HG02973 (cell line): ENCODE results near the gene POU3F1.

Experiments used
- ATAC-seq: cut with Tn5 transposase; IDR thresholded peaks from one replicate; pipeline ENCODE4 v1.9.1; 2021; ENCODE audit warnings: moderate library complexity; ENCODE audit not compliant: unreplicated experiment

The POU3F1 gene

DNA sequence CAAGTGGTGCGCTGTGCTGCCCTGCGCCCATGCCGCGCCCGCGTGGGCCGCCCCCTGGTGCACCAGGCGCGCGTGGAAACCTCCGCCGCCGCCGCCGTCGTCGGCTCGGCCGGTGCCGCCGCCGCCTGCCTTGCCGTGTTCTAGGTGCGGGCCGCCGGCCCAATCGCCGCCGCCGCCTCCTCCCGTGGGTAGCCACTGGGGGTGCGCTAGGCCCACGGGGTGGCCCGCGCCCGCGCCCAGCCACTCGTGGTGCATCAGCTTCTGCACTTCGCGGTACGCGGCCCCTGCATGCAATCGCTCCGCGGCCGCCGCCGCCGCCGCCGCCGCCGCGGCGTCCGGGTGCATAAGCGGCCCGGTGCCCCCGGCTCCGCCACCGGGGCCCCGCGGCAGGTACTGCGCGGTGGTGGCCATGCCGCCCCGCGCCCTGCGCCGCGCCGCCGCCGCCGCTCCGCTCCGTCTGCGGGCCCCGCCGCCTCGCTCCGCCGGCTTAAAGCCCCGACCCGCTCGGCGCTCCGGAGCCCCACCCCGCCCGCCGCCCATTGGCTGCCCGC, at the start of gene POU3F1:
POU3F1 (minus strand) TSS at position 461 of the 551 bp plus-strand sequence; CDS start at position 411, 50 bp downstream.
- ATAC-seq = no peak

DNA sequence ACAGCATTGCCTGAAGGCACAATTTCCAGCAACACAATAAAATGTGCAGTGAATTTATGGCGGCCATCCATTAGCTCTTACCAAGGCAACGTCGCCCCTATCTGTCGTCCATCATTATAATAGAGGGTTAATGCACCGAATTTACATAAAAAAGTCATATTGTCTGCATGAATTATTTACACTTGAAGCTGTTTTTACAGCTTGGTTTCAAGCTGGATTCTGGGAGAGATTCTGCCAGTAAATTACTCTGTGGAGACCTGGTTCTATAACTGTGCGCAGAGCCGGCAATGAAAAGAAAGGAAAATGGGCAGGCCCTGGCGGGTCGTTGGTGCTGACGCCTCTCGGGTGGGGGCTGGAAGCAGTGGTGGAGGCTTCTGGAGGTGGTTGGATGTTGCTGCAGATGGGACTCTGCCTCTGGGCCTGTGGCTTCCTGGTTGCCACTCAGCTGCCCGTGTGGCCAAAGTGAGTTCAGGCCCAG, 48.9 kb upstream of the POU3F1 start:
- no peak for ATAC-seq

DNA sequence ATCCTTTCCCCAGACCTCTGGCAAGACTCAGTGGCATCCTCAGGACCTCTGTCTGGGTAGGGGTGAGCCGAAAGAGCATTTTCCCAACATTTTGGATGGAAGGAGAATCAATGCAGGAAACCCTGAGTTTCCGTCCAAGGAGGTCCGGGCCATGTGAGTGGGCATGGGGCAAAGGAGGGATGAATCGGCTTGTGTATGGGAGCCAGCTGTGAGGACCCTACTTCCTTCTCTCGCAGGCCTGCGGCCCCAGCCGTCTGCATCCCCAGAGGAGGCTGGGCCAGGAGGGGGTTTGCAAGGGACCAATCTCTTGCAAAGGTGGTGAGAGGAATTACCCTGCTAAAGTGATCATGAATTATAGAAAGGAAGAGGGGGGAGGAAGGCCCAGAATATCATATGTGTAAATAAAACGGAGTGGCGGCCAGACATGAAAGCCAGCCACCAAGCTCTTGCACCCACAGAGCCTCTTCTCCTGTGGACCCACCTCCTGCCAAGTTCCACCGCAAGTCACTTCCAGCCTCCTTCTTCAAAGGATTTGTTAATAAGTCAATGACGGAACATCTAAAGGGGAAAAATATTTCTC, 48.2 kb upstream of the POU3F1 start:
- ATAC-seq = no peak

DNA sequence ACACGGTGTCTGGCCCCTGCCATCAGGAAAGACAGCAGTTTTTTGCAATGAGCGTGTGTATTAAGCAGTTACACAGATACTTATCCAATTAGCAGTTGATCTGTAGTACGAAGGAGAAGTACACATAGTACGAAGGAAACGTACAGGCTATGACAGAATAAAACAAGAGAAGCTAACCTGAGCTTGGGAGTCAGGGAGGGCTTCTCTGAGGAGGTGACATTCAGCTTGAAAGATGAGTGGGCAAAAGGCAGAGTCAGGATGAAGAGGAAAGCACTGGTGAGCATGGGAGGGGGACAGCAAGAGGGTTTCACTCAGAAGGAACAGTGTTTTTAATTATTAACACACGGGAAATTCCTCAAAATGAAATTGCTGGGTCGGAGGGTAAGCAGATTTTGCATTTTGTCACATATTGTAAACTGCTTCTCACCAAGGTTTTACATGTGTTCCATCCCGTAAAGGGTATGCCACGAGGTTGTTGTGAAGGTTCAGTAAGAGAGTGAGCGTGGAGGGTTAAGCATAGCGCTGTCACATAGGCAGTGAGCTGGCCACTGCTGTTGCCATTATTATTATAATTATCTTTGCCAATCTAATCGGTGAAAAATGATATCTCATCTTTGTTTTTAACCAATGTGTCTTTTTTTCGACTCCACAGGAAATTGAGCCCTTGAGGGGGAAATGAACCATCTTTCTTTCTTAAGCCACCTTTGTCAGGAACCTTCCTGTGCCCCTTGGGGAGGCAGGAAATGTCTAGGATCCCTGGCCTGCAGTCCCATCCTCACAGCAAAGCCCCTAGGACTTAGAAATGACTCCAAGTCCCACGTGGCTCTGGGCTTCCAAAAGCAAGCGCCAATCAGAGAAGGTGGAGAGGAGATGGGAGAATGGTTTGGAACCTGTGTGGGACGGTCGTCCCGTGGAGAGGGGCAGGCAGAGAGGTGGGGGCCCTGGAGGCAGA, 47.3 kb upstream of the POU3F1 start:
- no peak for ATAC-seq

DNA sequence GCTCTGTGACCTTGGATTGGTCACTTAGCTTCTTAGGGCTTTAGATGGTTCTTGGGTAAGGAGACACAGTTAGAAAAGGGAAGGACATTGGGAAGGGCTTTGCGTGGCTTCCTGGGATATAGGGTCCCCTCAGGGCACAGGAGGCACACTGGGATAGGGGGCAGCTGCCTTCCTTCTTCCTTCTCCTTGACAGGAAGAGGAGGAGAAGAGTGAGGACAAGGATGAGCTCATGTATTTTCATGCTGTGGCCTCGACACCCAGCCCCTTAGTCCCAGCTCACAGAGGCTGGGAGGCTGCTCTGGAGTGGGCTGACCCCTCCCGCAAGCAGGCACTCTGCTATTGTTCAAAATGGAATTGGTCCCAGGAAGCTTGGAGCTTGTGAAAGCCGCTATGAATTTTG, 45.7 kb upstream of the POU3F1 start:
- no peak for ATAC-seq

DNA sequence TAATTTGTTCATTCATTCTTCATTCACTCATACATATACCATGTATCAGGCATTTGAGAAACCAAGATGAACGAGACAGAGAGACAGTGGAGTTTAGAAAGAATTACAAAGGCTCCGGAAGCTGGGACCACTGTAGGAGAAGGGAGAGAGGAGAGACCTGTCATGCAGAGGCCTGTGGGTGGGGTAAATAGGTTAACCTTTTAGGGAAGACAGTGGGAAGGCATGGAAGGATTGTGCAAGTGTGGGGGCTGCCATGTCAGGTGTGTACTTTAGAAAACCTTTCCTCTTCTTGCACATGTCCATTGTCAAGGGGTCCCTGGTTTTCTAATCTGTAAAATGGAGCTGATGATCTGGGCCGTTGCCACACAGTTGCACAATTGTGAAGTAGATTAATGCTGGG, 44.2 kb upstream of the POU3F1 start:
- no peak for ATAC-seq

DNA sequence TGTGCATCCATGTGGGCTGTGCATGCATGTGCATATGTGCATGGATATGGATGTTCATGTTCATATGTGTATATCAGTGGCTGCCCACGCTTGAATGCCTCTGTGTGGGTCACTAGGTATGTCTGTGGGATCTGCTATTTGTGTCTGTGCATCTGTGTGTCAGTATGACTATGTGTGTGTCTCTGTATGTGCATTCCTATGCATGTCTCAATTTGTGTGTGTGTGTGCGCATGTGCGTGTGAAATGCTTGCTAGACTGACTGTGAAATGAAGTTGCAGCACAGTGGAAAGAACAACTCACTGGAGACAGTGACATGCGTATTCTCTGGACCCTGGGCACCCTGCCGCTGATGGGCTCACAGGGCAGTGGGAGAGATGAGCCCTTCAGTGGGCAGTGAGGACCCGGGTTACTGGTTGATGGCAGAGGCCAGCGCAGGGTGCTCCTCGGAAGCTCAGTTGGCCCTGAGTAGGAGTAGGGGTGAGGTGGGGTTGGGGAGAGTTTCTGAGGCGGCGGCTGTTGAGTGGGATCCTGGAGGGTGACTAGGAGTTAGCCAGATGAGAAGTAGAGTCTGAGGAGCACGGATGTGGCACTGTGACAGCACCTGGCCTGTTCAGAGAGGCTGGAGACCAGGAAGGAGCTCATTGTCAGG, 43.2 kb upstream of the POU3F1 start:
- no peak for ATAC-seq

DNA sequence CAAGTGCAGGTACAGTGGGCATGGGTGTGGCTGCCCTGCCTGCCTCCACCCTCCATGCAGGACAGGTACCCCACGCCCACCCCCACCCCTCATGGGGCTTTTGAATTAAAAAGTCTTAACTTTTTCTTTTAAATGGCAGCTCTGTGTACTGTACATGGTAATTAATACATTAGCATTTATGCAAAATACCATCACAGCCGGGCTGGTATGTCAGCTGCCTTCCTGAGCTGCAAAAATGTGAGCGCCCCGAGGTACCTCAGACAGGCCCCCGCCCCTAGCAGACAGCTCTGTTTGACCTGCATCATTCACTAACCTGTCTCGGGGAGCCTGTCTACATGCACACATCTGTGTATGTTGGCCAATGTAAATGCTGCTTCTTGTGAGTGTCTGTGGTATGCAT, 42.2 kb upstream of the POU3F1 start:
- ATAC-seq = no peak

DNA sequence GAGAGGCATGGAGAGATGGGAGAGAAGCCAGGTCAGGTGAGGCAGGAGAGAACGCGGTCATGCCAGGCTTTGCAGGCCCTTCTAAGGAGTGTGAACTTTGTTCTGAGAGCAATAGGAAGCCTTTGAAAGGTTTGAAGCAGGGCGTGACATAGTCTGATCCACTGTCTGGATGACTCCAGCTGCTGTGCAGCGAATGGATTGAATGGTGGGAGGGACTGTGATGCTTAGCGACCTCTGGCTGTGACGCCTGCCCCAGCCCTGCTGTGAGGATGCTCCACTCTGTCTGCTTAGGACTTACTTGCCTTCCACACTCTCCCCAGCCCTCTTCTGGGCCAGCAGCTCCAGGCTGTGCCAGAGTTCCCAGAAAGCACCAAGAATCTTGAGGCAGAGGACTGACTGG, 41.8 kb upstream of the POU3F1 start:
- no peak for ATAC-seq

DNA sequence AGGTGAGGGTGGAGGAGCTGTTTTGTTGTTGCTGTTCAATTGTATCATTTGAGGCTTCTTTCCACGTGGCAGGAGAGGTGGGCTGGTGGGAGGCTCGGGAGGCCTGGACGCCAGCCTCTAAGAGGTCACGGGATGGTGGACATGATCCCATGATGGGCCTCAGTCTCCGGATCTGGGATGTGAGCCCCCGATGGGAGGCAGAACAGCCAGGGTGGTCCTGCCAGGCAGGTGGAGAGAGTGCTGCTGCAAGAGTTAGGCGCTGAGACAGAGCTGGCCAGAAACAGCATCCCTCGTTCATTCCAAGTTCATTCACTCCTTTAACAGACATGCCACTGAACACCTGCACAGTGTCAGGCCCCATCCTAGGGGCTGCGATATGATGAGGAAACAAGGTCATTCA, 41.1 kb upstream of the POU3F1 start:
- ATAC-seq = no peak

DNA sequence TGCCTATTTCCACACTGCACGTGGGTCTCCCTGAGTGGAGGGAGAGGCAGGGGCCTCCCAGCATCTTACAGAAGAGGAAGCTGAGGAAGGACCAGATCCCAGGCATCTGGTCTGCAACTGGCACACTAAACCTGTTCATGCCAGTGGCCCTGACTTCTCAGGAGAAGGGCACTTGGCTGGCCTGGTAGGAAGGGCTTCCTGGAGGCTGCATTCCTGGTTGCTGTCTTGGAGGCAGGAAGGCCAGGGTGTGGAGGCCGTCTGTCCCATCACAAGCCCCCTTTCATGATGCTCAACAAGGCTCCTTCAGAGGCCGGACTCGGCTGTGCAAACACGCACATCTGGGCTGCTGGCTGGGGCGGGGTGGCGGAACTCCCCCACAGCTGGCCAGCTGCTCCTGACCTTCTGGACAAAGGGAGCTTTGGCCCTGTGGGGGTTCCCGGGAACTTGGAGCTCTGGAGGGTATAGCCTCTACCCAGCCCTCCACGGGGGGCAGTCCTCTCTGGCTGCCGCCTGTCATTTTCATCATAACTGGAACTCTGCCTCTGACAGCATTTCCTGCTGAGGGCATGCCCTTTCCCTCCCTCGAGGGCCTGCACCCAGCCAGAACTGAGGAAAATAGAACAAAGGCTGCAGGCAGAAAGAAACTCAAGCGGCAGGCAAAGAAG, 39.2 kb upstream of the POU3F1 start:
- no peak for ATAC-seq

DNA sequence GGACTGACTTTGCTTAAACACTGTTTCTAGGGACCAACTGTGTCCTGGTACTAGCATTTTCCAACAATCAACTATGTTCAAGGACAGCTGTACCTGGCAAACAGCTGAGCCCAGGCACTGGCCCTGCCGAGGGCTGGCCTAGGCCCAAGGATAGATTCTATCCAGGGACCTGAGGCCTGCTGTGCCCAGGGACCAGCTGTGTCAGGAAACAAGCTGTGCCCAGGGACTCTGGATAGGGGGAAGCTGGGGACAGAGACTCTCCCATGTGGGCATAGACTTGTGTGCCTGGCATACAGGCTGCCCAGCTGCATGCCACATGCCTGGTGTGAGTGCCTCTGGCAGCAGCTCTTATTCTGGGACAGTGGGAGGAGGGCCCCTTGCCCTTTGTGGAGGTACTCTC, 38.1 kb upstream of the POU3F1 start:
- no peak for ATAC-seq

DNA sequence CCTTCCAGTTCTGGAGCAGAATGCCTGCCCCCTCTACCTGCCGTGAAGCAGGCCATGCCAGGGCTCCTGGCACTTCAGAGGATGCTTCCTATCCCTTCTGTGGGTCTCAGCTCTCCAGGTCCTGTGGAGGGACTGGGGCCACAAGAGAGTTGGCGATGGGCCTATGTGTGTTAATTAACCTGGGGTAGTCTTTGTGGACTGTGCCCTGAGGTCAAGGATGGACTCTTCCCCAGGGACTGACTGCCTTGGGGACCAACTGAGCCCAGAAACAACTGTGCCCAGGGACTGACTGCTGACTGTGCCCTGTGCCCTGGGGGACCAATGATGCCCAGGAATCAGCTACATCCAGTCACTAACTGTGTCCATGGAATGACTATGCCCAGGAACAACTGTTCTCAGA, 37.5 kb upstream of the POU3F1 start:
- no peak for ATAC-seq

DNA sequence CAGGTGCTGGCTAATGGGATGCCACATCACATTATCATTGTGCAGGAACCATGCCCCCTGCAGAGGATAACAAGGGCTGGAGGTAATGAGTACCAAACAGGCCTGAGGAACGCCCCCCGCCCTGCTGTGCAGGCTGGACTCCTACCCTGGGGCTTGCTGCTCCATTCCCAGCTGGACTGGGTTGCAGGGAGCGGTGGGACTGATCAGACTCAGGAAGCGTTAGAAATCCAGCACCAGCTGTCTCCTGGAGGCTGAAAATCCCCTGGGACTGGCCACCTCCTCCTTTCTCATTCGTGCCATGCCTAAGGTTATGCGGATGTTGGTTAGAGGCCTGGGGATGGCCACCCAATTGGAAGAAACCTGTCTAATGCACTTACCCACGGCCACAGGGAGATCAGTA, 36.9 kb upstream of the POU3F1 start:
- no peak for ATAC-seq

DNA sequence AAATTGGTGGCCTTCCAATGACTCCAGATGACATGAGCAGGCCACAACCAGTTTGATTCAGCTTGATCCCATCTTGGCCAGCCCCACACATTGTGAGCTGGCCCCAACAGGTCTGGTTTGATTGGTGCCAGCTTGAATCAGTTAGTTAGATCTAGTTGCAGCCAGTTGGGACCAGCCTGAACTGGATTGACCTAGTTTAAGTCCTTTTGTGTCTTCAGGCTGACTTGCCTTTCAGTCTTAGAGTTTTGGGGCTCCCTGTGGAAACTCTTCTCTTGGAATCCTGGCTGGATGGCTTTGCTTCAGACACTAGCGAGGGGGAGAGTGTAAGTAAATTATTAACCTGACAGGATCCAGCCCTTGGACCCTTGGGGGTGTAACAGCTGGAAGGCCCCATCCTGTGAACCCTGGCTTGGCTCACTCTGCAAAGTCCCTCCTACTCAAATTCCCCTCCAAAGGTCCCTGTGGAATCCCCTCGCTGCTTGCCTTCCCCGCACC, 36.2 kb upstream of the POU3F1 start:
- ATAC-seq = no peak

DNA sequence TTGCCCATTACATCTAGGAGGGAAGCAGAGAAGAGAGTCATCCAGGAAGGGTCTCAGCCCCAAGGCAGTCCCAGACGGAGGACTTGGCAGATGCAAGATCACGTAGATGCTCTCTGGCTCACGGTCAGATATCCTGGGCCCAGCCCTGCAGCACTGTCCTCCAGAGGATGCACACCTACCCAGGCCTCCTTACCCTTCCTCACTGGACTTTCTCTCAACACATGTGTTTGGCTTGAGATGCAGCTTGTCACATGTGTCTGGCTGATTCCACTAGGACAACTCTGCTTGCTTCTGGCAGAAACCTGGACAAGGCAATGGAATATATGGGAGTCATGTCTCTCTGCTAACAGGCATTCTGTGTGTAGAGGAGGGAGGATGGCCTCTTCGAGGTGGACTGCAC, 32.4 kb upstream of the POU3F1 start:
- ATAC-seq = no peak

DNA sequence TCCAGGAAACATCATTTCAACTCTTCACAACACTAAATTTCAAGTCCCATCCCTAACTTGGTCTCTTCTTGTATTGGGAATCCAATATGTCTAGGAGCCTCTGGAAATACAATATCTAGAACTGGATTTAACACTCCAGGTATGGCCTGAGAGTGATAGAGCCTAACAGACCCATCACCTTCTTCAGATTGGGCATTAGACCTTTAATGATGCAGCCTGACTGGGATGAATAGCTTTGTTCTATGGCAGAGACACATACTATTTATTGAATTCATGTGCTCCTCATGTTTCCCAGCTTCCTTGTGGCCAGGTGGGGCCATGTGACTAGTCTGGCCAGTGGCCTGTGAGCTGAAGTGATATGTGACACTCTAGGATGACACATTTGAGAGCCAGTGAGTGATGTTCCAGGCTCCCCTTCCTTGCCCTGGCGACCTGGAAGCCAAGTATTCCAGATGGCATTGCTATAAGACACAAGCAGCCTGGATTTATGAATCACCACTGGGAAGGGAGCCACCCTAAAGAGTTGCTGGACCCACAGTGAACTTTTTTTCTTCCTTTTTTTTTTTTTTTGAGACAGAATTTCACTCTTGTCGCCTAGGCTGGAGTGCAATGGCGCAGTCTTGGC, 31.0 kb upstream of the POU3F1 start:
- no peak for ATAC-seq

DNA sequence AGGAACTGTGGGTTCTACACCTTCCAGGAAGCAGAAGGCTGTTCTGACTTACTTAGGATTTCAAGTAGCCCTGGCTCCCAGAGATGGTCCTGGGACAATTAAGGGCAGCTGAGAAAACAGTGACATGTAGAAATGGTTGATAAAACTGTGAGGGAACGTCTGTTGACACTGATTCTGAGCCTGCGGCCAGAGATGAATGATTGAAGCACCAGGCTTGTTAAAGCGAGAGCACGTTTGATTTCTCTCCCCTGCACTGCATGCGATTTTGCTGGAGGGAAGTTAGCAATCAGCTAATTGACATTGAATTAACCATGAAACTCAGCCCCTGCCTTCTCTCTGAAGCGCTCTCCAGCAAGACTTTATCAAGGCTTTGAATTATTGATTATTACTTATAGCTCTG, 29.9 kb upstream of the POU3F1 start:
- ATAC-seq = no peak

DNA sequence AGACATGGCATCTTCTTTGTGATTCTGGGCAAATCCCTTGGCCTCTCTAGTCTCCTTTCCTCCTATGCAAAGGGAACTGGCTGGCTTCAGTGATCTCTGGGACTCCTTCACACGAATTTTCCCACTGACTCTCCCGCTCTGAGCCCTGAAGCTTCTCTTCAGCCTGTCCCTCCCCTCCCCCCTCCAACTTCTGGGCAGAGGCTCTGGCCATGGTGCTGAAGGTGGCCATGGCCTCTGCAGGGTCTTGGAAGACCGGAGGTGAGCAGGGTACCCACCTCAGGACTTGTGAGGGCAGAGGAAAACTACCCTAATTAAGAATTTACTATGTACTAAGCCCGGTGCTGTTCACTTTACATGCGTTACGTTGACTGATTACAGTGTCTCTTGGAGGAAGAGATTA, 29.4 kb upstream of the POU3F1 start:
- no peak for ATAC-seq

DNA sequence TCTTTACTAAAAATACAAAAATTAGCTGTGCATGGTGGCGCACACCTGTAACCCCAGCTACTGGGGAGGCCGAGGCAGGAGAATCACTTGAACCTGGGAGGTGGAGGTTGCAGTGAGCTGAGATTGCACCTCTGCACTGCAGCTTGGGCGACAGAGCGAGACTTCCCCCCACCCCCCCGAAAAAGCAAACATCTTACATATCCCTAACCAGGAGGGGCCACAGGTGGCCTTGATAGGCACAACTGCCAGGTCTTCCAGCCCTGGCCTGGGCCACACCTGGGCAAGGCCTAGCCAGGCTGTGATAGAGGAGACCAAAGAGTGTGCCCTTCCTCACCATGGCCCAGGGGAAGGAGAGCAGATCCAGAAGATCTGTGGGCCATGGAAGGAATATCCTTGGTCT, 28.6 kb upstream of the POU3F1 start:
- ATAC-seq = no peak
